ENCODE measurements around the gene PHF2.

Gene PHF2

GRCh38 chr9:93634311-93635185, 58.2 kb downstream of the PHF2 start:
- DNase-seq: no peak

GRCh38 chr9:93635186-93636107, 59.1 kb downstream of the PHF2 start:
- no peak for DNase-seq

GRCh38 chr9:93636172-93636661, 59.8 kb downstream of the PHF2 start:
- no peak for DNase-seq

- no peak for DNase-seq
Measured at GRCh38 chr9:93636667-93637066, 60.3 kb downstream of the PHF2 start.

- no peak for DNase-seq
Measured at GRCh38 chr9:93637886-93638285, 61.5 kb downstream of the PHF2 start.

- DNase-seq: no peak
Measured at GRCh38 chr9:93640027-93640426, 63.6 kb downstream of the PHF2 start.

- DNase-seq: no peak
Measured at GRCh38 chr9:93642961-93643360, 66.6 kb downstream of the PHF2 start.

- no peak for DNase-seq
Measured at GRCh38 chr9:93644397-93645088, 68.2 kb downstream of the PHF2 start.

GRCh38 chr9:93645149-93645889, 68.9 kb downstream of the PHF2 start:
- no peak for DNase-seq

GRCh38 chr9:93645921-93646639, 69.7 kb downstream of the PHF2 start:
- no peak for DNase-seq

GRCh38 chr9:93646640-93647178, 70.3 kb downstream of the PHF2 start:
- DNase-seq: no peak

GRCh38 chr9:93648181-93648580, 71.8 kb downstream of the PHF2 start:
- no peak for DNase-seq

- no peak for DNase-seq
Measured at GRCh38 chr9:93648836-93649235, 72.5 kb downstream of the PHF2 start.

GRCh38 chr9:93649610-93650261, 73.4 kb downstream of the PHF2 start:
- DNase-seq: no peak

- no peak for DNase-seq
Measured at GRCh38 chr9:93650448-93650847, 74.1 kb downstream of the PHF2 start.

- DNase-seq: no peak
Measured at GRCh38 chr9:93651521-93651950, 75.2 kb downstream of the PHF2 start.

- DNase-seq: no peak
Measured at GRCh38 chr9:93652604-93653592, 76.5 kb downstream of the PHF2 start.

- DNase-seq: no peak
Measured at GRCh38 chr9:93653760-93654159, 77.4 kb downstream of the PHF2 start.

GRCh38 chr9:93654351-93654961, 78.1 kb downstream of the PHF2 start:
- no peak for DNase-seq
